Nephron progenitor cell (in vitro differentiated cells): ENCODE data around the gene GALNT2.

ENCODE experiments used
- DNase-seq: peaks from one replicate; pipeline ENCODE4 v3.0.0; 2021
- H3K27ac Mint-ChIP-seq: 2 replicates; pipeline ENCODE4 v1.8.0; 2021; ENCODE audit warnings: mild to moderate bottlenecking, moderate library complexity, mixed read lengths
- H3K27me3 Mint-ChIP-seq: 2 replicates; pipeline ENCODE4 v1.8.0; 2021; ENCODE audit warnings: mild to moderate bottlenecking, low read depth, mixed read lengths; ENCODE audit not compliant: poor library complexity
- H3K36me3 Mint-ChIP-seq: 2 replicates; pipeline ENCODE4 v1.8.0; 2021; ENCODE audit warnings: low read depth, mixed read lengths
- H3K4me1 Mint-ChIP-seq: 2 replicates; pipeline ENCODE4 v1.8.0; 2021; ENCODE audit warnings: mixed read lengths
- H3K4me3 Mint-ChIP-seq: 2 replicates; pipeline ENCODE4 v1.8.0; 2021; ENCODE audit warnings: mild to moderate bottlenecking, moderate library complexity, mixed read lengths
- H3K9me3 Mint-ChIP-seq: 2 replicates; pipeline ENCODE4 v1.8.0; 2021; ENCODE audit warnings: mild to moderate bottlenecking, moderate library complexity, mixed read lengths
- TF ChIP-seq, protein P1 (sequence below): fragments of 200-600 bp; sonication (generic); IDR thresholded peaks from 2 replicates; pipeline ENCODE4 v1.5.0; 2021; ENCODE audit warnings: antibody characterized with exemption

The GALNT2 gene

GRCh38 chr1:230165536-230165935 is 98.5 kb downstream of the GALNT2 start:
- no peak for DNase-seq
- Mint-ChIP-seq H3K4me3 (no peak overlapping the region), H3K27me3 (peaks cover 3% of the 10 kb centered on the region), H3K9me3 (peaks cover 11% of the 10 kb centered on the region), H3K4me1 (peaks cover 18% of the 10 kb centered on the region), H3K27ac (no peak overlapping the region), H3K36me3 (peaks cover 18% of the 10 kb centered on the region)
- TF ChIP-seq, protein P1, sequence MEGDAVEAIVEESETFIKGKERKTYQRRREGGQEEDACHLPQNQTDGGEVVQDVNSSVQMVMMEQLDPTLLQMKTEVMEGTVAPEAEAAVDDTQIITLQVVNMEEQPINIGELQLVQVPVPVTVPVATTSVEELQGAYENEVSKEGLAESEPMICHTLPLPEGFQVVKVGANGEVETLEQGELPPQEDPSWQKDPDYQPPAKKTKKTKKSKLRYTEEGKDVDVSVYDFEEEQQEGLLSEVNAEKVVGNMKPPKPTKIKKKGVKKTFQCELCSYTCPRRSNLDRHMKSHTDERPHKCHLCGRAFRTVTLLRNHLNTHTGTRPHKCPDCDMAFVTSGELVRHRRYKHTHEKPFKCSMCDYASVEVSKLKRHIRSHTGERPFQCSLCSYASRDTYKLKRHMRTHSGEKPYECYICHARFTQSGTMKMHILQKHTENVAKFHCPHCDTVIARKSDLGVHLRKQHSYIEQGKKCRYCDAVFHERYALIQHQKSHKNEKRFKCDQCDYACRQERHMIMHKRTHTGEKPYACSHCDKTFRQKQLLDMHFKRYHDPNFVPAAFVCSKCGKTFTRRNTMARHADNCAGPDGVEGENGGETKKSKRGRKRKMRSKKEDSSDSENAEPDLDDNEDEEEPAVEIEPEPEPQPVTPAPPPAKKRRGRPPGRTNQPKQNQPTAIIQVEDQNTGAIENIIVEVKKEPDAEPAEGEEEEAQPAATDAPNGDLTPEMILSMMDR, result no peak

- no peak for DNase-seq
- peaks cover 27% of the 10 kb centered on the region for H3K4me1 Mint-ChIP-seq
Observed at GRCh38 chr1:230166366-230167132, 99.5 kb downstream of the GALNT2 start.

DNA sequence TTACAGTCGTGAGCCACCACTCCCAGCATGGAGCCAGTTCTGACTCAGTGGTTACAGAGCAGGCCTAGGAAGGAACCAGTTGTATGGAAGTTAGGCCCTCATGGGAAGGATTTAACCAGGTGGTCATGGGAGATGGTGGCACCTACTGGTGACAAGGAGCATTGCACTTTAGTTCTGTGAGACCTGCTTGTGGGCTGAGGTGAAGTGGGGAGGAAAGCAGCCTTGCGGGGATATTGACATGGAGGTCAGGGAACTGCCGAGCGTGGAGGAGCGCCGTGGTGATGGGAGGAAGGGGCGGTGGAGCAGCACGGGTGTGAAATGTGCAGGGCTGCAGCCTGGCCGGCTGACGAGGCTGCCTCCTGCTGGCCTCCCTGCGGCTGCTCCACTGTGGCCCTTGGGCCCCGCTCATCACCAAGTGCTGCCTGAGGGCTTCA is 100.4 kb downstream of the GALNT2 start:
- peaks cover 3% of the 10 kb centered on the region for H3K27me3 Mint-ChIP-seq
- H3K27ac Mint-ChIP-seq, result no peak overlapping the region
- peak; percentile 15 for DNase-seq
- H3K4me3 Mint-ChIP-seq, result no peak overlapping the region
- TF ChIP-seq, protein P1, result peak; percentile 39
- peaks cover 18% of the 10 kb centered on the region for H3K36me3 Mint-ChIP-seq
- H3K4me1 Mint-ChIP-seq, result peaks cover 36% of the 10 kb centered on the region
- H3K9me3 Mint-ChIP-seq, result peaks cover 11% of the 10 kb centered on the region

More at GRCh38 chr1:230166366-230167132, 99.5 kb downstream of the GALNT2 start:
- no peak overlapping the region for H3K4me3 Mint-ChIP-seq
- peaks cover 3% of the 10 kb centered on the region for H3K27me3 Mint-ChIP-seq
- TF ChIP-seq, protein P1, result no peak
- peaks cover 18% of the 10 kb centered on the region for H3K36me3 Mint-ChIP-seq
- H3K9me3 Mint-ChIP-seq, result peaks cover 11% of the 10 kb centered on the region
- H3K27ac Mint-ChIP-seq, result no peak overlapping the region

DNA sequence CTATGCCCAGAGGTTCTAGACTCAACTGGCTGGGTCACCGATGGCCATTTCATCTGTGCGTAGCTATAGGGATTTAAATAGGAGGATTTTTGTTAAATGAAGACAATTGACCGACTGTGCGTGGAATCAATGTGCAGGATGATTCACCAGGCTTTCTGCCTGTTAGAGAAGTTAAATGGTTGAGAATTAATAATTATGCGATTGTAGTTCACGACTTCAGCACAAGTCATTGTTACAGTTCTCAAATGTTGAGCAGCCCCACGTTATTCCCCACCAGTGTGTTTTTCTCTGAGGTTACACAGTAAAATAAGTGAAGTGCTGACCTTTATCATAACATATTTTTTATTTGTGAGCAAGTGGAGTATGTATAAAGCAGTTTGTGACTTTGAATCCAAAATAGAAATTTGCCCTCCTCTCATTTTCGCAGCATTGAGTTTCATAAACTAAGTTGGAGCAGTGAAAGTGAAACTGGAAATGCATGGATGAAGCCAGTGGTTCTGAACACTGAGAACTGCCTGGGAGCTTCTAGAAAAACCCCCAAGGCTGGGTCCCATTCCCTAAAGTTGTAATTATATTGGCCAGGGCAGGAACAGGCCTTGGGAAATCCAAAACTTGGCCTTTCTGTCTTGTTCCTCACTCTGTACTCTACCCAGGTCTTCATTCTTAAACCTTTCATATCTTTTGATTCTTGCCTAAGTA is 102.6 kb downstream of the GALNT2 start:
- H3K4me3 Mint-ChIP-seq, result no peak overlapping the region
- no peak overlapping the region for H3K27ac Mint-ChIP-seq
- peaks cover 18% of the 10 kb centered on the region for H3K36me3 Mint-ChIP-seq
- TF ChIP-seq, protein P1, result no peak
- H3K4me1 Mint-ChIP-seq, result peaks cover 55% of the 10 kb centered on the region
- peaks cover 7% of the 10 kb centered on the region for H3K27me3 Mint-ChIP-seq
- no peak for DNase-seq
- peaks cover 11% of the 10 kb centered on the region for H3K9me3 Mint-ChIP-seq

- TF ChIP-seq, protein P1, result no peak
- peaks cover 11% of the 10 kb centered on the region for H3K9me3 Mint-ChIP-seq
Observed at GRCh38 chr1:230170153-230170547, 103.1 kb downstream of the GALNT2 start.

More at GRCh38 chr1:230170153-230170547, 103.1 kb downstream of the GALNT2 start:
- H3K27ac Mint-ChIP-seq, result no peak overlapping the region
- H3K27me3 Mint-ChIP-seq, result peaks cover 8% of the 10 kb centered on the region
- H3K4me3 Mint-ChIP-seq, result no peak overlapping the region
- DNase-seq, result no peak
- H3K4me1 Mint-ChIP-seq, result peaks cover 61% of the 10 kb centered on the region
- peaks cover 15% of the 10 kb centered on the region for H3K36me3 Mint-ChIP-seq
